Ascending aorta (tissue), 2 donors: Measurements from ENCODE around the gene ELOVL5. TPM values are rescaled to one million over a fixed set of nuclear protein-coding genes. Genes with fewer than 3 reads are reported as not detected.

ENCODE experiments used
- DNase-seq, 2 donors: peaks; one replicate each; pipeline ENCODE4 v3.0.0-alpha.2; 2019; ENCODE audit warnings: low spot score in 2 of 2
- H3K27ac ChIP-seq, 2 donors: fragments of 200-600 bp; sonication (generic); one replicate each; pipeline ENCODE4 v1.5.1; 2016 to 2017; ENCODE audit warnings: mild to moderate bottlenecking in 1 of 2
- H3K27me3 ChIP-seq: fragments of 200-600 bp; sonication (generic); one replicate; pipeline ENCODE4 v1.5.1; 2017
- H3K36me3 ChIP-seq, 2 donors: fragments of 200-600 bp; sonication (generic); one replicate each; pipeline ENCODE4 v1.5.1; 2016
- H3K4me1 ChIP-seq, 2 donors: fragments of 200-600 bp; sonication (generic); one replicate each; pipeline ENCODE4 v1.5.1; 2016 to 2017; ENCODE audit warnings: mild to moderate bottlenecking in 1 of 2
- H3K4me3 ChIP-seq, 2 donors: fragments of 200-600 bp; sonication (generic); one replicate each; pipeline ENCODE4 v1.5.1; 2016 to 2017; ENCODE audit warnings: mild to moderate bottlenecking in 1 of 2
- H3K9me3 ChIP-seq, 2 donors: fragments of 200-600 bp; sonication (generic); one replicate each; pipeline ENCODE4 v1.5.1; 2016
- CTCF ChIP-seq, 3 experiments: fragments of 200-600 bp in 2 of 3; fragments of 450-650 bp in 1 of 3; sonication (generic) in 2 of 3; IDR thresholded peaks; one replicate each; pipeline ENCODE4 v1.5.1; 2016 to 2019; ENCODE audit warnings: antibody characterized with exemption in 3 of 3, mild to moderate bottlenecking in 1 of 3, moderate library complexity in 1 of 3
- intact Hi-C: fragments of 100-400 bp; cut with DNase I; formaldehyde crosslinking; loops from one replicate; pipeline ENCODE4 v1.15.1; 2023
- total RNA-seq: library from RNA; depleted of rRNA; stranded (reverse); fragments of >200 nt; gene quantifications from one replicate; pipeline ENCODE4 v1.1.0, GENCODE V29; 2016

Gene ELOVL5
- total RNA-seq, 1 donor from 2014 or later, result 53.7 TPM

- no peak for DNase-seq
- intact Hi-C loops, result no loop called here
- H3K27ac ChIP-seq, result no peak overlapping the region
- H3K4me1 ChIP-seq, result no peaks in the 10 kb centered on the region
- no peaks in the 10 kb centered on the region for H3K9me3 ChIP-seq
- H3K4me3 ChIP-seq, result no peak overlapping the region
- no peaks in the 10 kb centered on the region for H3K27me3 ChIP-seq
- H3K36me3 ChIP-seq, result no peaks in the 10 kb centered on the region
- no peak for TF ChIP-seq CTCF (IDR thresholded peaks at IDR 0.05)
Measured at GRCh38 chr6:53366128-53366641, 17.4 kb upstream of the ELOVL5 start.

- Histone ChIP-seq H3K4me1 (peaks cover 0 to 3% of the 10 kb centered on the region in 2 donors), H3K27ac (no peak overlapping the region), H3K36me3 (no peaks in the 10 kb centered on the region), H3K27me3 (no peaks in the 10 kb centered on the region), H3K4me3 (no peak overlapping the region), H3K9me3 (no peaks in the 10 kb centered on the region)
- no peak for TF ChIP-seq CTCF (IDR thresholded peaks at IDR 0.05)
- intact Hi-C loops, result no loop called here
- no peak for DNase-seq
Measured at GRCh38 chr6:53363341-53364079, 14.8 kb upstream of the ELOVL5 start.

- peak overlapping the region in 1 of 2 donors; percentile 94 for H3K27ac ChIP-seq
- H3K4me1 ChIP-seq, result peaks cover 0 to 4% of the 10 kb centered on the region in 2 donors
- no peak overlapping the region for H3K4me3 ChIP-seq
- no peaks in the 10 kb centered on the region for H3K27me3 ChIP-seq
- intact Hi-C loops, result no loop called here
- TF ChIP-seq CTCF (IDR thresholded peaks at IDR 0.05), result no peak
- H3K36me3 ChIP-seq, result no peaks in the 10 kb centered on the region
- no peaks in the 10 kb centered on the region for H3K9me3 ChIP-seq
- no peak for DNase-seq
Measured at GRCh38 chr6:53361549-53362031, 12.8 kb upstream of the ELOVL5 start.

- no peak for TF ChIP-seq CTCF (IDR thresholded peaks at IDR 0.05)
- no peaks in the 10 kb centered on the region for H3K9me3 ChIP-seq
- intact Hi-C loops, result no loop called here
- peak overlapping the region; percentile 53 to 80 for H3K4me3 ChIP-seq
- H3K27ac ChIP-seq, result peak overlapping the region; percentile 78 to 94
- peaks cover 0 to 4% of the 10 kb centered on the region in 2 donors for H3K4me1 ChIP-seq
- no peak for DNase-seq
- H3K36me3 ChIP-seq, result no peaks in the 10 kb centered on the region
- no peaks in the 10 kb centered on the region for H3K27me3 ChIP-seq
Measured at GRCh38 chr6:53360093-53360912, 11.6 kb upstream of the ELOVL5 start.

- intact Hi-C loops, result loop anchor here (1.0 to 10.0 kb wide), 5 partner anchors 11 to 995 kb away; partner anchors contain the start of genes EFHC1, ELOVL5, LRRC1 and PAQR8
- H3K4me3 ChIP-seq, result peak overlapping the region; percentile 53 to 80
Measured at GRCh38 chr6:53359843-53360092, 11.0 kb upstream of the ELOVL5 start.

More at GRCh38 chr6:53359843-53360092, 11.0 kb upstream of the ELOVL5 start:
- Histone ChIP-seq H3K9me3 (no peaks in the 10 kb centered on the region), H3K36me3 (no peaks in the 10 kb centered on the region), H3K27ac (peak overlapping the region; percentile 78 to 94), H3K27me3 (no peaks in the 10 kb centered on the region), H3K4me1 (peaks cover 0 to 4% of the 10 kb centered on the region in 2 donors)
- no peak for TF ChIP-seq CTCF (IDR thresholded peaks at IDR 0.05)
- DNase-seq, result no peak
